Frontal cortex (tissue), 4 donors: ENCODE data around the gene FGF14. TPM values are rescaled to one million over a fixed set of nuclear protein-coding genes. Genes with fewer than 3 reads are reported as not detected.
"Not testable (repeated sequence)": the region's sequence is repeated elsewhere in the genome, so short reads cannot be mapped to it uniquely, and the experiment has no call there.

Experiments used
- DNase-seq, 2 donors: peaks; one replicate each; pipeline ENCODE4 v3.0.0; 2012; ENCODE audit warnings: low spot score in 2 of 2
- FAIRE-seq: peaks from 2 replicates; lab custom pipeline; 2012; peaks lifted over from hg19 to GRCh38; lab: Jason Lieb, UNC
- total RNA-seq: library from RNA; depleted of rRNA; stranded (reverse); fragments of >200 nt; gene quantifications from one replicate; pipeline ENCODE4 v1.2.3, GENCODE V29; 2014
- donor health status: control.
- donor health status: control.
- donor health status: control.

Gene FGF14
- total RNA-seq, 1 donor from 2014 or later: 85.2 TPM

DNA sequence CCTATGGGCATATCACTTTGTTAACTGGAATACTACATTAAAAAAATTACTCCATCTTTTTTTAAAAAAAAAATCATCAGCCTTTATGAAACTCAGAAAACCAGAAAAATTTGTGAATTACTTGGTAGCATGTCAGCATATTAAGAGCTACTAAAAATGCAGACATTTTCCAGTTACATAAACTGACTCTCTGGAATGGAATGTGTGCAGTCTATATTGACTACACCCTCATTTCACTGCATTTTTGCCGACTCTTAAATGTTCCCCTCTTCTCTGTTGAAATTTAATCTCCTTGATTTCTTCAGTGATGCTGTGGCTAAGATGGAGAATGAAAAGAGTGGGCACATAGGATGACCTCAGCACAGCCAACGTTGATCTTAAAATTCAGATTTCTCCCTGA, 555.6 kb downstream of the FGF14 start:
- FAIRE-seq (no peak), DNase-seq (no peak)

DNA sequence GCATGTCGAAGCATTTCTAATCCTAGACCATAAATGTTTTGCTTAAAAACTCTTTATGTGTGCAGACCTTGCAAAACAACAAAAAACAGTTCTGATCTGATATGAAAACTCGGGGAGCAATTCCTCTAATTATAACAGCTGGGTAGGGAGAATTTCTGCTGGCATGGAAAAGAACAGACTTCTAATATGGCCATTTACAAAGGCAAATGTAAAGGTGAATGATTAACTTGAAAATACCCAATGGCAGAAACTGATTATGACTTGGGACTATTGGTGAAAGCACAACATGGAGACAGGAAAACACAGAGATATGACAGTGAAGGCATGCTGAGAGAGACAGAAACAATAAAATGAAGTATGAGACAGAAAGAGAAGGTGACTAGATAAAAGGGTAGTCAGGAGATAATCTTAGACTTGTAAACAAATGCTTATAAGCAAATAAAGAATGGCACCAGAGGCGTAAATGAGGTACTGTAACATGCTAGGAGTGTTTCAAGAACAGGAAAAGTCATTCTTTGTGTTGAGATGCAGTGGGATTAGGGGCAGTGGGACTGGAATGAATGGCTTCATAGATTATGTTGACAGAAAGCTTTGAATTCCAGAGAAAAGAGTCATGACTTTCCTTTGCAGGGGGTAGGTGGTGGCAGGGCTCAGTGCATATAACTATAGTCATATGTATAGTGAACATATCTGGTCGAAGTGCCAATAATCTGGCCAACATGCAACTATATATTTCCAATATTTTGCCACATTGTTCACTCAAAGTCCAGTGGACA, 556.4 kb downstream of the FGF14 start:
- no peak for DNase-seq
- FAIRE-seq: no peak

DNA sequence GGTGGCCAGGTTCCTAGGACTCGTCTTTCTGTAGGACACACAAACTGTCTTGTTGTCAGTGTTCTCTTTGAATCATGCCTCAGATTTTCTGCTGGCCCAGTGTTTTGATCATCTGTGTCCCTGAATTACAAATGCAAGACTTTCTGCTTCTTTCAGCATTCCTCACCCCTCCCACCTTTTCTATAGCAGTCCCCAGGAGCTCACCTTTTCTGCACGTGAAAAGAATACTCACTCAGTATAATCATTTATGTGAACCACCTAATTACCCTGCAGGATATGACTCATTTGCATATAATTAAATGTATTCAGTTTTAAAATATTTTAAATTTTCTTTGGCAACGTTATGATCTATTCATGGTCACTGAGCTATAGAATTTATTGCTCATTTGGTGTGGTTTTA, 560.1 kb downstream of the FGF14 start:
- DNase-seq: no peak
- FAIRE-seq: no peak

DNA sequence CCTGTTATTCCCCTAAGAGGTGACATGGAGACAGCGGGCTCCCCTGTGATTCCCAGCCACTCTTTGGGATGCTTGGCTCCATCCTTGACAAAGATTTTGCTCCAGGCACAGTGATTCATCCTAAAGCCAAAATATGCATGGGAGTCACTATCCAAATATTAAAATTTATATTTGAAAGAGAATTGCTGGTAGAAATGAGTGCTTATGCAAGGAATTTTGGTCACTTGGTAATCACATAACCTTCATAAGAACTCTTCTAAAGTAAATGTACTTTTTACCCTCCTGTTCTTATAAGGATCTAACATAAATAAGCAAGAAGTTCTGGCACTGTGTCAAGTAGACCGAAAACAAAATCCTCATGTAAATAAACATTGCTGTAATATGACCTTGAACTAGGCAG, 563.5 kb downstream of the FGF14 start:
- no peak for DNase-seq
- FAIRE-seq: no peak

DNA sequence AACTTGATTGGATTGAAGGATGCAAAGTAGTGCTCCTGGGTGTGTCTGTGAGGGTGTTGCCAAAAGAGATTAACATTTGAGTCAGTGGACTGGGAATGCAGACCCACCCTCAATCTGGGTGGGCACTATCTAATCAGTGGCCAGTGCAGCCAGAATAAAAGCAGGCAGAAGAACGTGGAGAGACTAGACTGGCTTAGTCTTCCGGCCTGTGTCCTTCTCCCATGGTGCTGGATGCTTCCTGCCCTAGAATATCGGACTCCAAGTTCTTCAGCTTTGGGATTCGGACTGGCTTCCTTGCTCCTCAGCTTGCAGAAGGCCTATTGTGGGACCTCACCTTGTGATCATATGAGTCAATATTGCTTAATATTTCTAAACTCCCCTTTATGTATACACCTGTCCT, 564.1 kb downstream of the FGF14 start:
- not testable (repeated sequence) for FAIRE-seq, DNase-seq

DNA sequence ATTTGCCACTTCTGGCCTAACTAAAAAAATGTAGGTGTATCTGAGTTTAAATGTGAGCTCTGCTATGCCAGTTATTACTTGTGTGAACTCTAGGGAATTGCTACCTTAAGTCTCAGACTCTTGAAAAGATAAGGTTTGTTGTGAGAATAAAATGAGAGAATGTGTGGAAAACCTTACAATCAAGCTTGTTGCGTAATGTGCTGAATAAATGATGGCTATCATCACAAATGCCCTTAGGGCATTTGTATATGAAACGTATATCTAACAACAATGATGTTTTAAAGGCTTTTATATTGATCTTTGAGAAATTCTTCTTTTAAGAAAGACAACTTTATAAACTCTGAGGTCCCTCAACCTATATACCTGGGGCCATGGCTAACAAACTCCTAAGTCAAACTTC, 564.6 kb downstream of the FGF14 start:
- FAIRE-seq (no peak), DNase-seq (no peak)

DNA sequence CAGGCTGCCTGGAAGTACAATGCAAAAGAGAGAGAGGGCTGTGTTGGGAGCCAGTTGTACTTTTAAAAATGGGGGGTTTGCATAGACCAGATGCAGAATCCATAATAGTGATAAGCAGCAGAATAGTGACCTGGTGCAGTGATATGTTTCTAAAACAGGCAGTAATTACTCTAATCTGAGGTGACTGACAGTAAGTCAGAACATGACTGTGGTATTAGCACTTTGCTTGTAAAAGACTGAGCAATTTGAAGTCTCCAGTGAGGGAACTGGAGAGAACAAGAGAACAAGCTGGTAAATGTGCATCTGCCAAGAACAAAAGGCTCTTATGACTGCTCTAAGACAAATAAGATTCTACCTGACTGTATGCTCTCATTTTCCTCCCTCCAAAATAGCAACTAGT, 565.9 kb downstream of the FGF14 start:
- DNase-seq: no peak
- no peak for FAIRE-seq

DNA sequence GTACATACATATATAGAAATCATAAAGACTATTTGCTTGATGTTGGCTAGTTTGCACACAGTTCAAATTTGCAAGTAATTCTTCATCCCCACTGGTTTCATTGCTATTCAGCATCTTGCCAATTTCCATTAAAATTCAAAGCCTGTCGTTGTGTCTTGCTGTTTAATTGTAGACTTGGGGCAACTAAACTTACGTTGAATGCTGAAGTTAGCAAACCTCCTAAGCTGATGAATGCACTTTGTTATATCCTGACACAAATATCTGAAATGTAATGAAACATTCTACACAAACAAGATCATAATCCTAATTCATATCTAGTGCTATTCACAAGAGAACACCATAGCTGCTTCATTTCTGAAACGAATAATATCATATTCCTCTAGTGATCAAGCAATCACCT, 568.2 kb downstream of the FGF14 start:
- DNase-seq (no peak), FAIRE-seq (no peak)

DNA sequence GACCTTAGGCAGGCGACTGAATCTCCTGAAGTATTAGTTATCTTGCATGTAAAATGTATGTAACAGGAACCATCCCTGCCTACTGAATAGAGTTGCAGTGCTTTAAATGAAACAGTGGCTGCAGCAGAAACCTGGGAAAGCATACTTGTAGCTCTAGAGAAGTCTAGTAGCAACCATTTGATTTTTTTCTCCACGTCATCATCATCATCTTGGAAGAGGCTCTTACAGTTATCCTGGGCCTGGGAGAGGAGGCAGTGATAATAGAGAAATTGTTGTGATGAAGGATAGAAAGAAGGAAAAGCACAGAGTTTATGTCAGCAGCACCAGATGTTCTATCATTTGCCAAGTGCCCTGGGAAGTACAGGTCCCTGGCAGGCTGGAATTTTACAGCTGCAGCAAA, 571.8 kb downstream of the FGF14 start:
- DNase-seq: no peak
- FAIRE-seq: no peak

DNA sequence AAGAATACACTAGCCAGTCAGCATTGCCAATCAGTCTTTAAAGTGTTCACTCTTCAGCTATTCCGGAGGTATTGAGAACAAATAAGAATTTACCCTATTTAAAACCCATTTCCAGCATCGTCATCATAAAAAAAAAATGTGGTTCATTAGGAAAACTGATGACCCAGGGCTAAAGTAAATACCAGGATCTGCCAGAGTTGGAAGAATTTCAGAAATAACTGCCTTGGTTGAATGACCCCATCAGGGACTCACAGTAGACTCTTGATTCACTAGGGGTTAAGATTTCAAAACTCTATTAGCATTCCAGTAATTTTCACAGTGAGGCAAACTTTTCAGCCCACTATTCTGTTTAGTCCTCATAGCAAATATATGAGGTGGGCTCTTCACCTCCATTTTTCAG, 572.4 kb downstream of the FGF14 start:
- no peak for FAIRE-seq

DNA sequence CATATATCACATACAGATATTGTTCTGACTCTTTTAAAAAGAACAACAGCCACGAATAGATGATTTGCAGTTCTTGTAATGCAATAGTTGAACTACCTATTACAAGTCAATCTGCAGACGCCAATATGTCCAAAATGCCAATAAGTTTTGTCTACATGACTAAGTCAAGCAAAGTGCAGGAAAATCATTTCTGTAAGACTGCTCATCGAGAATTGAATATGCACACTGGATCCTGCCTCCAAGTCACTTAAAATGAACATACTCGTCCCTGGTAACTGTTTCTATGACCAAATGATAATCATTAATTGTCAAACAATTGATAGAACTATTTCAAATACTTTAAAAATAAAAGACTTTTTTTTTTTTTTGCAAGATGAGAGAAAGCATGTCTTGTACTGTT, 573.7 kb downstream of the FGF14 start:
- no peak for FAIRE-seq
- no peak for DNase-seq

More for the DNA sequence above, 572.4 kb downstream of the FGF14 start:
- DNase-seq: no peak

DNA sequence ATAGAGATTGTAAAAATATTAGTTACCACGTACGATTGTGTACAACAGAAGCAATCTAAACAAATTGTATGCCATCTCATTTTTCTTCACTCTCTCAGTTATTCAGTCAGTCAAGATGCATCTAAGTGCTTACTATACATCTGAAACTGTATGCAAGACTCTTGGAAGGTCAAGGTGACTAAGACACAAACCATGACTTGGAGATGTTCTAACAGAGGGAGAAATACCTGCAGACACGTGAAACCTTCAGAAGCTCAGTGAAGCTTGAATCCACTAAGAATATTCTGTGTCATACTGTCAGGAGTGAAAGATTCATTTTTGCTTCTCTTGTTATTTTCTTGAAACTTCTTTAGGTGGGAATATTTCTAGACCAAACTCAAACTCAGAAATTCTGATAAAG, 584.0 kb downstream of the FGF14 start:
- FAIRE-seq (no peak), DNase-seq (no peak)

DNA sequence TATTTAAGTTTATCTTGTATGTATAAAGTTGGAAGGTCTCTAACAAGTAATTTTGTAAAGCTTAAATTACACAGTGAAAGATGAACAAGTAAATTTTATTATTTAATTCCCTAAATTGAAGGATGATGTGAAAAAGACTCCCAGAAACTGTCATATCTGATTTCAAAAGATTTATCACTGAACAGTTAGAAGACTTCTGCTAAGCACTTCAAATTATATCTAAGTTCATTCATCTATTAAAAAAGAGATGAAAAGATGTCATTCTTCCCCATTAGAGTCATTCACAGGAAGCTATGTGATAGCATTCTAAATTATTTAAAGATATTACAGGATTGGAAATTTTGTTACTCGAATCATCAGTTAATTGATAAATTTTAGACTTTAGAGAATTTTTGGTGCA, 590.0 kb downstream of the FGF14 start:
- DNase-seq: no peak
- FAIRE-seq: no peak

DNA sequence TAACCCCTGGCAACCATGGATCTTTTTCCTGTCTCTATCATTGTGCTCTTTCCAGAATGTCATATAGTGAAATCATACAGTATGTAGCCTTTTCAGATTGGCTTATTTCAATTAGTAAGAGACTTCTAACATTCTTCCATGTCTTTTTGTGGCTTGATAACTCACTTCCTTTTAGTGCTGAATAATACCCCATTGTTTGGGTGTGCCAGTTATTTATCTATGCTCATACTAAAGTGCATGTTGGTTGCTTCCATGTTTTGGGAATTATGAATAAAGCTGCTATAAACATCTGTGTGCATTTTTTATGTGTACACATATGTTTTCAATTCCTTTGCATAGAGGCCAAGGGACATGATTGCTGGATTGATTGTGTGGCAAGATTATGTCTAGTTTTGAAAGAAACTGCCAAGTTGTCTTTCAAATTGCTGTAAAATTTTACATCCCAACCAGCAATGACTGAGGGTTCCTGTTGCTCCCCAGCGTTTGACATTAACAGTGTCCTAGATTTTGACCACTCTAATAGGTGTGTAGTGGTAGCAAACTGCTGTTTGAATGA, 590.5 kb downstream of the FGF14 start:
- DNase-seq (no peak), FAIRE-seq (no peak)

DNA sequence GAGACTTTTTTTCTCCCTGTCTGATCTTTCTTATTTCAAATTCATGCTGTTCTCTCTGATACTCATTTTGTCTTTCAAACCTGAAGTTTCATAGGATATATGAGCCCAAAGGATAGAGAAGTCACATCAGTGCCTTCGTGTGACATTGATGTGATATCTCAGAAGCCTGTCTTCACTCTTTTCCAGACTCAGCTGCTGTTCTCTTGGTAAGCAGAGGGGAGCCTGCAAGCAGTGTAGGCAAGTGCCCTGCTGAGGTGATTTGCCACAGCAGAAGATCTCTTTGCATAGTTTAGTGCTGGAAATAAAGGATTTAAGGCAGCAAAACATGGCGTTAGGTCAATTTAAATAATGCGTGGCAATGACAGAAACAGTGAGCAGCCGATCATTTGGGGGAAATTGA, 602.7 kb downstream of the FGF14 start:
- no peak for DNase-seq

DNA sequence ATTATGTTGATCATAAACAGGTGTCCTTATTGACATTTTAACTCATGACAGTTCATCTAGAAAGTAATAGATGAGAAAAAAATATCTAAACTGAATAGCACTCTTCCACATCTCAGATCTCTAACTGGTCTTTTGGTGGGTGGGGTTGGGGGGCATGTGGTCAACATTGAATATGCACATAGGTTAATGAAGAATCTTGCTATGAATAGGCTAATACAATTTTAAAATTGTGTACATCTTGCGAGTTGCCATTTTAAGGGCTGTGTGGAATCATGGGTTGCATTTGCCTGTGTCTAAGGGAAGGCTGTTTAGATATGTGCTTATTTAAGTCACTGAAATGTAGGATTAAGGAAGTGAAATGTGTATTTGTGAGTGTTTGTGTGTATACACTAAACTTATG, 603.4 kb downstream of the FGF14 start:
- no peak for FAIRE-seq
- DNase-seq: no peak

More for the DNA sequence above, 602.7 kb downstream of the FGF14 start:
- FAIRE-seq: no peak

DNA sequence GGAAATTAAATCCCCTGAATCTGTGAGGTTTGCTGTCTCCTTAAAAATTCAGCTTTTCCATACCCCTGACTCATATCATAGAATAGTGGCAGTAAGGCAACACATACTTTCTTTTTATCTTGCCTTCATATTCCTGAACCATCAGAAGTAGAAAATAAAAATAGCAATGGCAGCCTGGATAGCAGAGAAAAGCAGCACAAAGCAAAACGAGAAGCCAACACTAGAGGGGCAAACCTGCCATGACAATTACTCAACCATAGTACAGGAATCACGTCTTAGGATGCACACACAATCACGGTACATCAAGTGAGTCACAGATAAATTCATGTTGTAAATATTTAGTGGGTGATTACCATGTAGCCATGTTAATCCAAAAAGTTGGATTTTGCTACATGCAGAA, 606.4 kb downstream of the FGF14 start:
- DNase-seq (no peak), FAIRE-seq (no peak)

DNA sequence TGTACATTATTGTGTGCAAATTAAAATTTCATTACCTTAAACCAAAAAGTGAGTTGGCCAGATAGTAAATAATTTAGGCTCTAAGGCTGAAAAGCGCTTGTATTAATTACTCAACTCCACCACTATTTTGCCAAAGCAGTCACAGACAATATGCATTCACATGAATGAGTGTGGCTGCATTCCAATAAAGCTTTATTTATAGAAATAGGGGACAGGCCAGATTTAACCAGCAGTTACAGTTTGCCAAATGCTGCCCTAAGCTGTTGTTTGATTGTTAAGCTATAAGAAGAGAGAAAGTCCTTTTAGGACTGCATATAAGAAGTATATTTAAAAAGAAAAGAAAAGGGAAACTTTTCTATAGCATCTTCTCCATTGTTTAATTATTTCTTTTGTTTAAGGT, 606.8 kb downstream of the FGF14 start:
- DNase-seq (no peak), FAIRE-seq (no peak)

DNA sequence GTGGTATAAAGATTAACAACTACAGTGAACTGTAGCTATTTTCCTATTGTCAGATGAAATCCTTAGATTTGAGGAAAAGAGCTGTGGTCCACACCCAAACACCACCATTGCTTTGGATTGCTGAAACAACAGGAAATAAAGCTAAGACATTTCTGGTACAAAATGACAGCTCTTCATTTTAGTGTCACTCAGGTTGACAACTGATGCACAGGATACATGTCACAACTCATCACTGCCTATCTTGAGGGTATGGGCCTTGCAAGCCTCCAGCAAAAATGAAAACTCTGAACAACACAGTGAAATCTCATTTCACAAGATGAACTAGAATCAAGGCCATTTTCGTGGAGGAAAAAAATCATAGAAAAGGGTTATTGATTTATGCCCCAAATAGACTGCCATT, 609.7 kb downstream of the FGF14 start:
- no peak for DNase-seq
- FAIRE-seq: no peak

DNA sequence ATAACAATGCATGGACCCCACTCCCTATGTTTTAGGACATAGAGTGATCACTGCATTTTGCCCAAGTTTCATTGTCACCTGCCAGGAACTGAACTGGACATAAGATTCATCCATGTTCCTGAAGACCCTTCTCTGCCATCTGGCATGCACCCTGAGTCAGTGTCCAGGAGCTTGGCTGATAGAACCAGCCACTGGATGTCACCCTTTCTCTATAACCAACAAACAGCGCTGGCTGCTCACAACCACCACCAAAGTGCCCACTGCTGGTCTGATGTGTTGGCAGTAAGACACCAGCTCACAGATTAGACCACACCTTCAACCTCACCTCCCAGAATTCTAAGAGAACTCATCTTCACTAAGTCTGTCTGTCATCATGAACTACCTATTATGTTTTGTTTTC, 616.0 kb downstream of the FGF14 start:
- DNase-seq (no peak), FAIRE-seq (no peak)

DNA sequence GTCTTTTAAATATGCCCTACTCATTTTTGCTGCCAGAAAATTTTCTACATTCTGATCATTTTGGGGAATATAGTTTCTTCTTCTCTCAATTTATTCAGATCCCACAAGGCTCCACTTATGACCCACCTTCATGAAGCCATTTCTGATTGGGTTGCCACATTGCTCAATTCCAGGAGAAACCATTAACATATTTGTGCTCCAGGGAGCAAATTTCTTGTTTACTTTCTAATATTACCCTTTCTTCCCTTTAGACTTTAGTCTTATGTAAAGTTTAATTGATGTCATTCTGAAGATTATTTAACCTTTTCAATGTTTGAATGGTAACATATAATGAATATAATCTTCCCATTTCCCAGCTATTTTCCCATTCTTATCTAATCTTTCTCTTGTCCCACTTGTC, 617.5 kb downstream of the FGF14 start:
- FAIRE-seq (no peak), DNase-seq (no peak)

DNA sequence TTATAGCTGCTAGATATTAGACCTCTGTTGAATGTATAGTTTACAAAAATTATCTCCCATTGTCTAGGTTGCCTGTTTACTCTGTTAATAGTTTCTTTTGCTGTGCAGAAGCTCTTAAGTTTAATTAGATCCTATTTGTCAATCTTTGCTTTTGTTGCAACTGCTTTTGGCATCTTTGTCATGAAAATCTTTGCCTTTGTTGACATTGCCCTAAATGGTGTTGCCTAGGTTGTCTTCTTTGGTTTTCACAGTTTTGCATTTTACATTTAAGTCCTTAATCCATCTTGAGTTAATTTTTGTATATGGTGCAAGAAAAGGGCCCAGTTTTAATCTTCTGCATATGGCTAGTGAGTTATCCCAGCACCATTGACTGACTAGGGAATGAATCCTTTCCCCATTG, 618.3 kb downstream of the FGF14 start:
- no peak for FAIRE-seq

More for the DNA sequence above, 618.3 kb downstream of the FGF14 start:
- no peak for DNase-seq
